SK-N-MC (cell line): Measurements from ENCODE around the gene COMMD1.

Source experiments
- DNase-seq: peaks from one replicate; pipeline ENCODE4 v3.0.0-alpha.2; 2011; ENCODE audit warnings: low read depth, low spot score
- H3K27ac ChIP-seq: fragments of 200-600 bp; sonication (generic); 2 replicates; pipeline ENCODE4 v1.5.1; 2016; ENCODE audit warnings: mixed run types
- H3K36me3 ChIP-seq: fragments of 200-600 bp; sonication (generic); 2 replicates; pipeline ENCODE4 v1.6.1; 2017; ENCODE audit warnings: antibody characterized with exemption, low read length, mixed read lengths; ENCODE audit not compliant: insufficient read depth
- H3K4me3 ChIP-seq: fragments of 200-600 bp; sonication (generic); 2 replicates; pipeline ENCODE4 v1.5.1; 2016
- H3K9ac ChIP-seq: fragments of 200-600 bp; sonication (generic); 2 replicates; pipeline ENCODE4 v1.8.0; 2017; ENCODE audit warnings: mixed run types, mixed read lengths; ENCODE audit not compliant: insufficient read length
- H3K9me3 ChIP-seq: fragments of 200-600 bp; sonication (generic); 2 replicates; pipeline ENCODE4 v1.6.1; 2017; ENCODE audit warnings: low read depth, mild to moderate bottlenecking, antibody characterized with exemption, low read length, moderate library complexity, mixed read lengths
- EZH2 ChIP-seq: fragments of 200-600 bp; sonication (generic); IDR thresholded peaks from one replicate; pipeline ENCODE4 v1.6.1; 2017; ENCODE audit warnings: antibody characterized with exemption
- FOXP2 ChIP-seq: optimal IDR thresholded peaks from 2 replicates; pipeline ENCODE3; 2011; ENCODE audit warnings: mild to moderate bottlenecking, moderate library complexity; ENCODE audit not compliant: insufficient read depth; ENCODE audit errors: extremely low read length, control extremely low read depth
- POLR2AphosphoS5 ChIP-seq: IDR thresholded peaks from 2 replicates; pipeline ENCODE4 v1.6.1; 2012; ENCODE audit warnings: mild to moderate bottlenecking, low read depth, low read length, borderline replicate concordance

COMMD1 gene

GRCh38 chr2:61882850-61883249 is 22.6 kb upstream of the COMMD1 start:
- Histone ChIP-seq H3K4me3 (no peak overlapping the region), H3K9me3 (no peaks in the 10 kb centered on the region), H3K9ac (no peak overlapping the region), H3K27ac (no peak overlapping the region), H3K36me3 (peaks cover 94% of the 10 kb centered on the region)
- DNase-seq, result no peak
- TF ChIP-seq FOXP2, result no peak
- TF ChIP-seq POLR2AphosphoS5, result no peak
- no peak for TF ChIP-seq EZH2

- Histone ChIP-seq H3K27ac (no peak overlapping the region), H3K4me3 (peak overlapping the region; percentile 98), H3K9ac (peak overlapping the region; percentile 100), H3K36me3 (peaks cover 62% of the 10 kb centered on the region), H3K9me3 (no peaks in the 10 kb centered on the region)
- DNase-seq, result no peak
- no peak for TF ChIP-seq FOXP2
- no peak for TF ChIP-seq EZH2
- no peak for TF ChIP-seq POLR2AphosphoS5
Observed at GRCh38 chr2:61885896-61886603, 19.4 kb upstream of the COMMD1 start.

GRCh38 chr2:61887717-61888266 is 17.7 kb upstream of the COMMD1 start:
- DNase-seq, result no peak
- peak overlapping the region; percentile 89 for H3K27ac ChIP-seq
- TF ChIP-seq POLR2AphosphoS5 (no peak), FOXP2 (no peak), EZH2 (no peak)
- peak overlapping the region; percentile 98 for H3K4me3 ChIP-seq
- H3K36me3 ChIP-seq, result peaks cover 45% of the 10 kb centered on the region
- H3K9ac ChIP-seq, result peak overlapping the region; percentile 100
- no peaks in the 10 kb centered on the region for H3K9me3 ChIP-seq

DNA sequence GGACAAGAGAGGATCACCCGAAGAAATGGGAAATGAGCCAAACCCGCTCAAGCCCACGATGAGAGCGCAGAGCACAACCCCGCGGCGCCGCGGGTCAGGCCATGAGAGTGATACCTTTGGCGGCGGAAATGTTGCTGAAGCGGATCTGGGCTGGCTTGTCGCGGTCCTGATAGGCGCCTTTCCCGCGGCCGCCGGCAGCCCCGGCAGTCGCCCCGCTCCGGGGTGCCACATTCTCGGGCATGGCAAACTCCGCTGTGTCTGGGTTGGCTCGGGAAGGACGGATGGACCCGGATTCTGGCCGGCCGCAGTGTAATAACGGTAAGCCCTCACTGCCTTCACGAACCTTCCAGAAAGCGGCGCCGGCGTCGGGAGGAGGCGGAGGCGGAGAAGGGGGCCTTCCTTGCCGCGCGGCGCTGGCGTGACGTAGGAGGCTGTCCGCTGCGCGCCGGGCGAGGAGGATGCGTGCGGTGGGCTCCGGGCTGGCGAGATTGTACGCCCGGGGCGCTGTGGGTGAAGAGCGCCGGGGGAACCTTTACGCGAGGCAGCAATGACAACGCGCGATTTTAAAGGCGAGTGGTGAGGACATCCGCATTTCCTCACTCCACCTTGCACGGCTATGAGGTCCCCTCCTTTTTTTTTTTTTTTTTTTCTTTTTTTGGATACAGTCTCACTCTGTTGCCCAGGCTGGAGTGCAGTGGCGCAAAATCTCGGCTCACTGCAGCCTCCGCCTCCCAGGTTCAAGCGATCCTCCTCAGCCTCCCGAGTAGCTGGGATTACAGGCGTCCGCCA is 17.0 kb upstream of the COMMD1 start, which contains the start of gene CCT4:
Gene CCT4 (minus strand): TSS at position 390 of the 789 bp plus-strand sequence. CDS start 149 bp downstream, at position 241.
- DNase-seq, result peak; percentile 30
- Histone ChIP-seq H3K27ac (peak within 1 kb of the TSS; percentile 89), H3K4me3 (peak within 1 kb of the TSS; percentile 98), H3K9me3 (no peaks in the 10 kb centered on the region), H3K9ac (peak within 1 kb of the TSS; percentile 100), H3K36me3 (peaks cover 38% of the 10 kb centered on the region)
- TF ChIP-seq EZH2, result no peak
- TF ChIP-seq FOXP2, result peak; percentile 10
- peak; percentile 98 for TF ChIP-seq POLR2AphosphoS5

DNA sequence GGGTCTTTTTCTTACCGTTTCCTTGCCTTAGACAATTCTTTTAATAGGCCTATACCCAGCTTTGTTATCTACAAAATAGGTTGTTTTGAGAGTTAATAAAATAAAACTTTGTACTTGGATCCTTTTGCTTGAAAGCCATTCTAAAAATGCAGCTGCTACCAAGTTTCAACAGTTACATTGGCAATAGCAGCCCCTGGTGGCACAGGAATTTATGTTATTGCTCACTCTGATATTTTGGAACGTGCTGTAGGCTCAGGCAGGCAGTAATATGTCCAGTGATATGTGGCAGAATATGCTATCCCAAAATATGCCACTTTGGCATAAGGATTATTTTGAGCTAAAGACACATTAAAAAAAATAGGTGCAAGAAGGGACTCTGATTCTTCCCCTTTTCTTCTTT is 6.7 kb upstream of the COMMD1 start:
- no peaks in the 10 kb centered on the region for H3K9me3 ChIP-seq
- H3K36me3 ChIP-seq, result no peaks in the 10 kb centered on the region
- DNase-seq, result no peak
- TF ChIP-seq POLR2AphosphoS5, result no peak
- TF ChIP-seq EZH2, result no peak
- no peak for TF ChIP-seq FOXP2
- H3K9ac ChIP-seq, result no peak overlapping the region
- no peak overlapping the region for H3K4me3 ChIP-seq
- H3K27ac ChIP-seq, result no peak overlapping the region

GRCh38 chr2:61900281-61900680 is 5.2 kb upstream of the COMMD1 start:
- H3K9ac ChIP-seq, result no peak overlapping the region
- H3K27ac ChIP-seq, result no peak overlapping the region
- no peak for DNase-seq
- TF ChIP-seq POLR2AphosphoS5, result no peak
- TF ChIP-seq EZH2, result no peak
- no peak for TF ChIP-seq FOXP2
- H3K9me3 ChIP-seq, result no peaks in the 10 kb centered on the region
- H3K36me3 ChIP-seq, result no peaks in the 10 kb centered on the region
- no peak overlapping the region for H3K4me3 ChIP-seq

DNA sequence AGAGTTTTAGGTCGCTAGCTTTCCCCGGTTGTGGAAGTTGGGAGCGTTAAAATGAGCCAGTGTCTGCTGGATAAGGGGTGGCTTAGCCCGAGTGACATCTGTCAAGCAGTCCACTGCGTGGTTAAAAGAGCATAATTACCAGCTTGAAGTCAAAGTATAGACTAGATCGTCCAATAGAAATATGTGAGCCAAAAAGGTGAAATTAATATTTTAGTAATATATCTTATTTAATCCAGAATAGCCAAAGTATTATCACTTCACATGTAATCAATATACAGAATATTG is 654 bp downstream of the COMMD1 start:
- H3K4me3 ChIP-seq, result peak overlapping the region; percentile 89
- H3K9ac ChIP-seq, result peak overlapping the region; percentile 85
- TF ChIP-seq POLR2AphosphoS5, result no peak
- no peak for TF ChIP-seq FOXP2
- TF ChIP-seq EZH2, result no peak
- no peaks in the 10 kb centered on the region for H3K36me3 ChIP-seq
- H3K9me3 ChIP-seq, result no peaks in the 10 kb centered on the region
- no peak for DNase-seq
- no peak overlapping the region for H3K27ac ChIP-seq

GRCh38 chr2:61909116-61909515 is 3.6 kb downstream of the COMMD1 start:
- DNase-seq, result no peak
- Histone ChIP-seq H3K4me3 (no peak overlapping the region), H3K36me3 (no peaks in the 10 kb centered on the region), H3K9ac (no peak overlapping the region), H3K9me3 (no peaks in the 10 kb centered on the region), H3K27ac (no peak overlapping the region)
- TF ChIP-seq FOXP2, result no peak
- TF ChIP-seq POLR2AphosphoS5, result no peak
